AG04449 (cell line): Measurements from ENCODE around the gene PATE2.
A peak's percentile ranks its signal among the peaks of the same experiment; 100 is the strongest.

ENCODE experiments used
- CTCF ChIA-PET: fragments of 350-600 bp; formaldehyde crosslinking; extraction: SDS; loops from one replicate; lab custom pipeline; 2021; ENCODE audit warnings: antibody characterized with exemption; lab: Yijun Ruan, JAX
- POLR2A ChIA-PET: fragments of 400-600, 350-600 bp; formaldehyde crosslinking; extraction: SDS; loops from one replicate; lab custom pipeline; 2020; ENCODE audit warnings: antibody characterized with exemption, inconsistent platforms; lab: Yijun Ruan, JAX
- DNase-seq: peaks from one replicate; pipeline ENCODE4 v3.0.0-alpha.2; 2010; ENCODE audit warnings: low read depth, low spot score
- H3K4me3 ChIP-seq: 2 replicates; pipeline ENCODE4 v1.5.1; 2011; ENCODE audit warnings: low read depth, mild to moderate bottlenecking, control low read depth, low read length
- TF ChIP-seq, protein P1 (sequence below): IDR thresholded peaks from one replicate; pipeline ENCODE4 v1.5.1; 2011; ENCODE audit warnings: mild to moderate bottlenecking, moderate library complexity, low read length, control low read depth, inconsistent platforms; ENCODE audit not compliant: insufficient read depth; ENCODE audit errors: missing control alignments

PATE2 gene

DNA sequence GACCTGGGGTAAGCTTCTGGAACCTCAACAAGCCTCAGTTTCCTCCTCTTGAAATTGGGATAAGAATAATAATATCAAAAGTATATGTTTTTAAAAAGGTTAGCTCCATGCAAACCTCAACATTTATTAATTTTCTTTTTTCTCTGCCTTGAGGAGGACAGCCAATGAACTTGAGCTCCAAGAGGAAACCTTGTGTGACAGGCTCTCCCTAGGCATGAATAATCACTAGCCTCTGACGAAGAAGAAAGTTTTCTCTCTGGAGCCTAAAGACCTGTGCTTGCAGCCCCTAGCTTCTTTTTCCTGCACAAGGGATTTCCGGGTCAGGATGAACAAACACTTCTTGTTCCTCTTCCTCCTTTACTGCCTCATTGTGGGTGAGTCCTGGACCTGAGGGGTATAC, 9.2 kb upstream of the PATE2 start, which contains the start of gene PATE3:
PATE3 (plus strand) TSS at position 301 of the 400 bp plus-strand sequence; CDS start at position 326, 25 bp downstream.
- POLR2A ChIA-PET = no interaction called here
- no peak within 1 kb of the TSS for H3K4me3 ChIP-seq
- CTCF ChIA-PET = no interaction called here
- TF ChIP-seq, protein P1, sequence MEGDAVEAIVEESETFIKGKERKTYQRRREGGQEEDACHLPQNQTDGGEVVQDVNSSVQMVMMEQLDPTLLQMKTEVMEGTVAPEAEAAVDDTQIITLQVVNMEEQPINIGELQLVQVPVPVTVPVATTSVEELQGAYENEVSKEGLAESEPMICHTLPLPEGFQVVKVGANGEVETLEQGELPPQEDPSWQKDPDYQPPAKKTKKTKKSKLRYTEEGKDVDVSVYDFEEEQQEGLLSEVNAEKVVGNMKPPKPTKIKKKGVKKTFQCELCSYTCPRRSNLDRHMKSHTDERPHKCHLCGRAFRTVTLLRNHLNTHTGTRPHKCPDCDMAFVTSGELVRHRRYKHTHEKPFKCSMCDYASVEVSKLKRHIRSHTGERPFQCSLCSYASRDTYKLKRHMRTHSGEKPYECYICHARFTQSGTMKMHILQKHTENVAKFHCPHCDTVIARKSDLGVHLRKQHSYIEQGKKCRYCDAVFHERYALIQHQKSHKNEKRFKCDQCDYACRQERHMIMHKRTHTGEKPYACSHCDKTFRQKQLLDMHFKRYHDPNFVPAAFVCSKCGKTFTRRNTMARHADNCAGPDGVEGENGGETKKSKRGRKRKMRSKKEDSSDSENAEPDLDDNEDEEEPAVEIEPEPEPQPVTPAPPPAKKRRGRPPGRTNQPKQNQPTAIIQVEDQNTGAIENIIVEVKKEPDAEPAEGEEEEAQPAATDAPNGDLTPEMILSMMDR = no peak
- no peak for DNase-seq

DNA sequence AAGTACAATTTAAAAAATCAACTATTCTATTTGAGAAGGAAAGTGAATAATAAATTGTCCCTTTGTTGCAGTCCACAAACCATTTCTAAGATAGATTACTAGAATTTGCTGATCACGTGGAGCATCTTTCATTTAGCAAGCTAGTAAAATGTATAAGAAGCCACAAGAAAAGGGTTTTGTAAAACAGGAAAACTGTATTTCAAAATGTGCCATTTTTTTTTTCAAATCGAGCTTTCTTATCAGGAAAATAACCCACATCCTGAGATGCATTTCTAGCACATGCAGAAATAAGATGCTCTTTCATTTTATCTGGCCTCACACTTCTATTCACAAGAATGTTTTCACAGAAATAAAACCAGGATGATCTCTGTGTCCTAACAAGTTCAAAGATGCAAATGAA, 6.0 kb upstream of the PATE2 start:
- POLR2A ChIA-PET = no interaction called here
- CTCF ChIA-PET = no interaction called here
- no peak overlapping the region for H3K4me3 ChIP-seq
- no peak for DNase-seq
- TF ChIP-seq, protein P1 = no peak

DNA sequence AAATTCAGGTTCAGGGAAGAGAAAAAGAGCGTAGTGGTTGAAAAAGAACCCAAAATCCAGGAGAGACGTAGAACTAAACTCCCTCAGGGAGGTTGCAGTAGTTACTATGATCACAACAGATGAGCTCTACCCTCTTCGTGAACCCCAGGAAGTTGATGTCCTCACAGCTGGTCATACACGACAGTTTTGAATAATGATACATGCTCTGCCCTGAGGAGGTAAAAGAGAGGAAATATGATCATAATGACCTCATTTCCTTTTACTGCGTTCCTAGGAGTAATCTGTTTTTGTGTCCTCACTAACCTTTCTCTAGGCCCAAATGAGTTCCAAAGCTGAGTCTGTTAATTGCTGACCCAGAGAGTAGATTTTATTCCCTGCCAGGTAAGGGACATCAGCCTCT, 1.3 kb downstream of the PATE2 start:
- DNase-seq = no peak
- no peak overlapping the region for H3K4me3 ChIP-seq
- POLR2A ChIA-PET = no interaction called here
- TF ChIP-seq, protein P1 = no peak
- CTCF ChIA-PET = no interaction called here

DNA sequence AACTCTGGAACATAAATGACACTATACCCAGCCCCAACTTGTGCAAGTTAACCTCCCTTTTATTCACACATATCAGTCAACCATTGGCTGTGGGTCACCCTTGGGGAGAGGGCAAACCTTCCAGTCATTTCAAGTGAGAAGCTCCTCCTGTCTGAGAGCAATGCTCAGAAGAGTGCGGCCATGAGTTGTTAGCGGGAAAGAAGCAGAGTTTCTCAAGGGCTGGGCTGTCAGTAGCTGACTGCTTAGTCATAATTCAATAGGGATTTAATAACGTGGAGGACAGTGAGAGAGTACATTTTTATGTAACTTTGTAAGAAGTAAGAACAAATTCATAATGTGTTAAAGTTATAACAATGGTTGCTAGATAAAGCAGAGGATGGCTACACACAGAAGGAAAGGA, 5.1 kb downstream of the PATE2 start:
- CTCF ChIA-PET = no interaction called here
- H3K4me3 ChIP-seq = no peak overlapping the region
- TF ChIP-seq, protein P1 = no peak
- POLR2A ChIA-PET = no interaction called here
- no peak for DNase-seq

DNA sequence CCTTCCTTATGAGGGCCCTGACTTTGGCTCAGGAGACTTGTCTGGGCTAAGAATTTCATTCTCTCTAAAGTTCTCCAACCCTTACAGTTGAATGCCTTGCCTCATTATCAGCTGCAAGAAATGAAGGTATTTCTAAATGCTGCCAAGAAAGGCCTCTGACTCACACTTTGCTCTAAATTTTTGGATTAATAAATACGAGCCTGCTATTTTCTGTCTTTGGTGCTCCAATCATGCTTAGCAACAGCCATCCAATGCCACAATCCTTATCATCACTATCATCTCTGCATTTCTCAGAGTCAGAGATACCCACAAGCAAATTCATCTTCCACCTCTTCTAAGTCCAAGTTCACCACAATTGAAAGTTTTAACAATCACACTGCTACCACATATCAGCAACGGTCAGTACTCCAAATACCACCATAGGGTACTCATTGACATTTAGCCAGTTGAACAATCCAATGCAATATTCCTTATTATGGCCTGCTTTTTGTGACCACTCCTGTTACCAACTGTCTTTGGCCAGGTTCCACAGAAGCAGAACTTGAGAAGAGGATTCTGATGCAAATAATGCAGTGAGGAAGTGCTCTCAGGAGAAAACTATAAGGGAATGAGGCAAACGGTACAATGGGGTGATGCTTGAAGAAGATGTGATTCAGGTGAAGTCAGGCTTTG, 5.7 kb downstream of the PATE2 start:
- ChIA-PET POLR2A (no interaction called here), CTCF (no interaction called here)
- H3K4me3 ChIP-seq = no peak overlapping the region
- TF ChIP-seq, protein P1 = no peak
- DNase-seq = peak; percentile 67

DNA sequence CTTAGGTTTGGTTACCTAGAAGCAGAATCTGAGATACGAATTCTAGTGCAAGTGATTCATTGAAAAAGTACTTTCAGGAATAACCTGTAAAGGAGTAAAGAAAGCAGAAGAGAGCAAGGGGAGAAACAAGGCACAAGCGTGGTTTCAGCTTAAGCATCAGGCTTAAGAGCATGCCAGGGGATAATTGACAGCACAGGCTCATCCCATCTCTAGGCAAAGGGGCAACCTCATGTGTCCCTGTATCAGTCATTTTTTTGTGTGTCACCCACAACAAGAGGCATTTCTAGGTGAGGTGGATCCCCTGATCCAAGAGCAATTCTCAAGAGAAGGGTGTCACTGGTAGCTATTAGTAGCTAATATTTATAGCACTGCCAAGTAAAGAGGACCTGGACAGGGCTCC, 8.0 kb downstream of the PATE2 start:
- TF ChIP-seq, protein P1 = no peak
- no peak for DNase-seq
- POLR2A ChIA-PET = no interaction called here
- H3K4me3 ChIP-seq = no peak overlapping the region
- CTCF ChIA-PET = no interaction called here
